Left lung (tissue), 14 donors: Measurements from ENCODE around the gene YPEL3. TPM values are rescaled to one million over a fixed set of nuclear protein-coding genes. Genes with fewer than 3 reads are reported as not detected.

Experiments used
- ATAC-seq: fragments of 200-7000 bp; cut with Tn5 transposase; one replicate; pipeline ENCODE4 v1.9.1; 2020; ENCODE audit warnings: moderate library complexity
- DNase-seq, 4 donors: peaks; one replicate each; pipeline ENCODE4 v3.0.0-alpha.2; 2013 to 2020
- H3K27ac ChIP-seq, 2 donors: fragments of 200-600 bp; sonication (generic) in 1 of 2; one replicate each; pipeline versions ENCODE4 v1.5.0 to v1.8.0; 2020 to 2021
- H3K27me3 ChIP-seq, 2 donors: fragments of 200-600 bp; sonication (generic) in 1 of 2; one replicate each; pipeline versions ENCODE4 v1.5.0 to v1.8.0; 2020 to 2021
- H3K36me3 ChIP-seq, 2 donors: fragments of 200-600 bp; sonication (generic) in 1 of 2; one replicate each; pipeline versions ENCODE4 v1.5.0 to v1.8.0; 2020 to 2021
- H3K4me1 ChIP-seq, 2 donors: fragments of 200-600 bp; one replicate each; pipeline ENCODE4 v1.8.0; 2021
- H3K4me3 ChIP-seq, 2 donors: fragments of 200-600 bp; sonication (generic) in 1 of 2; one replicate each; pipeline versions ENCODE4 v1.5.0 to v1.8.0; 2020 to 2021; ENCODE audit warnings: mild to moderate bottlenecking in 1 of 2
- H3K9me3 ChIP-seq, 2 donors: fragments of 200-600 bp; sonication (generic) in 1 of 2; one replicate each; pipeline versions ENCODE4 v1.5.0 to v1.8.0; 2020 to 2021
- intact Hi-C, 2 donors: fragments of 100-400 bp; cut with DNase I; formaldehyde crosslinking; loops; one replicate each; pipeline versions ENCODE4 v1.11.2 to v1.14.2; 2022
- long read RNA-seq, 12 donors: library from polyadenylated mRNA in 2 of 12; unstranded in 2 of 12; transcript quantifications; one replicate each; pipeline ENCODE4 v2.0.0 and lab custom pipeline, GENCODE V29; 2019 to 2026
- polyA plus RNA-seq, 6 donors: library from polyadenylated mRNA; unstranded; fragments of 120-200 nt; gene quantifications; one replicate each; pipeline ENCODE4 v1.2.1, GENCODE V29; 2013; ENCODE audit not compliant: insufficient read length in 6 of 6
- total RNA-seq, 2 donors: library from RNA; stranded (reverse); fragmentation: NEBNext Ultra II Directional; extraction: Animal tissue kit (Norgen Biotek cat#: 25700); gene quantifications; one replicate each; pipeline ENCODE4 v1.2.1, GENCODE V29; 2021
- TF ChIP-seq, protein P1 (sequence below), 2 donors: fragments of 200-600 bp; sonication (generic) in 1 of 2; IDR thresholded peaks; one replicate each; pipeline versions ENCODE4 v1.5.0 to v1.8.0; 2021; ENCODE audit warnings: antibody characterized with exemption in 2 of 2
- donor health status: DM: no; HTN: yes; CAD: no.
- donor health status: DM: no; HTN: no; CAD: no.

YPEL3 gene
- 10 to 100 TPM; 57.5 to 79.5 TPM for total RNA-seq
- 10 to 100 TPM; 48.8 to 69.3 (median 53.6) TPM for polyA plus RNA-seq
- long read RNA-seq, donor 1, transcript YPEL3-205 (5 exons, 575 nt), result minor isoform, 6 of 50 reads
- long read RNA-seq, donor 1, transcript YPEL3-201 (5 exons, 935 nt), result major isoform, 38 of 50 reads
- long read RNA-seq, donor 1, partial matches to known transcripts, result 0 of 50 reads
- long read RNA-seq, donor 1, other reads (novel, unspliced or antisense), result 0 of 50 reads
- long read RNA-seq, donor 2, transcript YPEL3-201 (5 exons, 935 nt), result major isoform, 12 of 21 reads
- long read RNA-seq, donor 2, transcript YPEL3-202 (4 exons, 1,588 nt), result minor isoform, 6 of 21 reads
- long read RNA-seq, donor 2, partial matches to known transcripts, result 0 of 21 reads
- long read RNA-seq, donor 2, other reads (novel, unspliced or antisense), result 0 of 21 reads
- long read RNA-seq, donor 3, transcript YPEL3-201 (5 exons, 935 nt), result major isoform, 22 of 29 reads
- long read RNA-seq, donor 3, transcript YPEL3-202 (4 exons, 1,588 nt), result minor isoform, 6 of 29 reads
- long read RNA-seq, donor 3, partial matches to known transcripts, result 0 of 29 reads
- long read RNA-seq, donor 3, other reads (novel, unspliced or antisense), result 0 of 29 reads
- long read RNA-seq, donor 4, partial matches to known transcripts, result 2 of 9 reads
- long read RNA-seq, donor 4, other reads (novel, unspliced or antisense), result 5 of 9 reads
- long read RNA-seq, donor 5, transcript YPEL3-201 (5 exons, 935 nt), result major isoform, 23 of 43 reads
- long read RNA-seq, donor 5, partial matches to known transcripts, result 10 of 43 reads
- long read RNA-seq, donor 5, other reads (novel, unspliced or antisense), result 0 of 43 reads
- long read RNA-seq, donor 6, transcript YPEL3-201 (5 exons, 935 nt), result major isoform, 21 of 32 reads
- long read RNA-seq, donor 6, transcript YPEL3-210 (5 exons, 371 nt), result minor isoform, 5 of 32 reads
- long read RNA-seq, donor 6, transcript YPEL3-202 (4 exons, 1,588 nt), result minor isoform, 5 of 32 reads
- long read RNA-seq, donor 6, partial matches to known transcripts, result 0 of 32 reads
- long read RNA-seq, donor 6, other reads (novel, unspliced or antisense), result 0 of 32 reads
- long read RNA-seq, donor 7, transcript YPEL3-201 (5 exons, 935 nt), result minor isoform, 6 of 15 reads
- long read RNA-seq, donor 7, transcript YPEL3-202 (4 exons, 1,588 nt), result major isoform, 7 of 15 reads
- long read RNA-seq, donor 7, partial matches to known transcripts, result 0 of 15 reads
- long read RNA-seq, donor 7, other reads (novel, unspliced or antisense), result 0 of 15 reads
- long read RNA-seq, donor 8, transcript YPEL3-201 (5 exons, 935 nt), result major isoform, 13 of 20 reads
- long read RNA-seq, donor 8, partial matches to known transcripts, result 0 of 20 reads
- long read RNA-seq, donor 8, other reads (novel, unspliced or antisense), result 0 of 20 reads
- long read RNA-seq, donor 9, result 0 reads
- long read RNA-seq, donor 10, transcript YPEL3-201 (5 exons, 935 nt), result minor isoform, 7 of 18 reads
- long read RNA-seq, donor 10, transcript YPEL3-210 (5 exons, 371 nt), result major isoform, 8 of 18 reads
- long read RNA-seq, donor 10, partial matches to known transcripts, result 1 of 18 reads
- long read RNA-seq, donor 10, other reads (novel, unspliced or antisense), result 1 of 18 reads
- long read RNA-seq, donor 11, result 0 reads
- long read RNA-seq, donor 12, transcript YPEL3-201 (5 exons, 935 nt), result major isoform, 25 of 29 reads
- long read RNA-seq, donor 12, partial matches to known transcripts, result 0 of 29 reads
- long read RNA-seq, donor 12, other reads (novel, unspliced or antisense), result 0 of 29 reads

DNA sequence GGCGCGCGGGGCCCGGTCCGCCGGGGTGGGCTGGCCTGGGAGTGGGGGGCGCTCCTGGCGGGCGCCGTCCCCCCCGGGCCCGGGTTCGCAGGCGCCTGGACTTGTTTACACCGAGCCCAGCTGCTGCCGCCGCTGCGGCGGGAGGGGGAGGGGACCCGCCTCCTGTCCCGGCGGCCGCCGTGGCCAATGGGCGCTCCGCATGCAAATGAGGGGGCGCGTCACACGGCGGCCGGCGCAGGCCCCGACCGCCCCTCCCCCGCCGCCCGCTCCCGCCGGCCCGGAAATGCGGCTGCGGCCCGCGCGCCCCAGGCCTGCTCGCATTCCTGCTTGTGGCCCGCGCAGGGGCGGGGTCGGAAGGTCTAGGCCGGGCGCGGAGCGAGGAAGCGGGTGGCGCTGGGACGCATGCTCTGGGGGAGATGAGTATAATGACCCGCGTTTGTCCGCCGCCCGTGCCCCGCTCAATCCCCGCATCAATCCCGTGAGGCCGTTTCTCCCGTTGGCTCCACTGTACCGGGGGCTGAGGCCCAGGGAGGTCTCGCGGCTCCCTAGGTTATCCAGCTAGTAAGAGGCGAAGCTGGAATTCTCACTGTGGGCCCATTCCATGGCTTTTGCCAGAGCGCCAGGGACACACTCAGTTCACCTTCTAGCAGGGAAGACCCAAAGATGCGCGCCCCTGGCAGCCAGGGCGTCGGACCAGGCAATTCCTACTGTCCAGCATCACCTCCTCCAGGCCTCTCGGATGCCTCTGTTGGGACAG is at the start of gene YPEL3:
YPEL3 (minus strand) TSS at position 109 of the 757 bp plus-strand sequence. CDS start 731 bp downstream, outside the sequence.
- H3K36me3 ChIP-seq, result peaks cover 0 to 14% of the 10 kb centered on the region in 2 donors
- peaks cover 22 to 49% of the 10 kb centered on the region in 2 donors for H3K4me1 ChIP-seq
- peak; percentile 77 to 98 (median 94) for DNase-seq
- H3K27me3 ChIP-seq, result no peaks in the 10 kb centered on the region
- intact Hi-C loops, result no loop called here
- peak within 1 kb of the TSS; percentile 63 to 73 for H3K4me3 ChIP-seq
- H3K9me3 ChIP-seq, result peaks cover 4 to 35% of the 10 kb centered on the region in 2 donors
- ATAC-seq, result peak; percentile 61
- peak within 1 kb of the TSS; percentile 90 to 98 for H3K27ac ChIP-seq
- TF ChIP-seq, protein P1, sequence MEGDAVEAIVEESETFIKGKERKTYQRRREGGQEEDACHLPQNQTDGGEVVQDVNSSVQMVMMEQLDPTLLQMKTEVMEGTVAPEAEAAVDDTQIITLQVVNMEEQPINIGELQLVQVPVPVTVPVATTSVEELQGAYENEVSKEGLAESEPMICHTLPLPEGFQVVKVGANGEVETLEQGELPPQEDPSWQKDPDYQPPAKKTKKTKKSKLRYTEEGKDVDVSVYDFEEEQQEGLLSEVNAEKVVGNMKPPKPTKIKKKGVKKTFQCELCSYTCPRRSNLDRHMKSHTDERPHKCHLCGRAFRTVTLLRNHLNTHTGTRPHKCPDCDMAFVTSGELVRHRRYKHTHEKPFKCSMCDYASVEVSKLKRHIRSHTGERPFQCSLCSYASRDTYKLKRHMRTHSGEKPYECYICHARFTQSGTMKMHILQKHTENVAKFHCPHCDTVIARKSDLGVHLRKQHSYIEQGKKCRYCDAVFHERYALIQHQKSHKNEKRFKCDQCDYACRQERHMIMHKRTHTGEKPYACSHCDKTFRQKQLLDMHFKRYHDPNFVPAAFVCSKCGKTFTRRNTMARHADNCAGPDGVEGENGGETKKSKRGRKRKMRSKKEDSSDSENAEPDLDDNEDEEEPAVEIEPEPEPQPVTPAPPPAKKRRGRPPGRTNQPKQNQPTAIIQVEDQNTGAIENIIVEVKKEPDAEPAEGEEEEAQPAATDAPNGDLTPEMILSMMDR (IDR thresholded peaks at IDR 0.05), result no peak

DNA sequence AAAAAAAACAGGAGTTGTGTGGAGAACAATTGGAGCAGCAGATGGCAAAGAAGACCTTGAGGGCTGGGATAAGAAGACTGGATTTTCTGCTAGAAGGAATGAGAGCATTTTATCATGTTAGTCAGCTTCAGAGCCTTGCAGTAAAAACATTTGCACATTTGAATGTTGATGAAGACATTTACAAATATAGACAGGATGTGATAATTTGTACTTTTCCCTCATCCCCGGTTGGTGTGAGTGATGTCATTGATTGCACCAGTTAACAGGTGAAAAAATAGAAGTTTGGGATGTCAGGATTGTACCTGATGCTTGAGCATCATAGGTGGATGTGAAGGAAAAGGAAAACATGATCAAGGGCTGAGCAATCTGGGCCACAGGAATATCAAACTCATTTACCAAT is 49.6 kb upstream of the YPEL3 start:
- ATAC-seq, result no peak
- intact Hi-C loops, result no loop called here
- Histone ChIP-seq H3K4me1 (peaks cover 0 to 27% of the 10 kb centered on the region in 2 donors), H3K27ac (no peak overlapping the region), H3K27me3 (no peaks in the 10 kb centered on the region), H3K4me3 (no peak overlapping the region), H3K9me3 (peaks cover 3 to 8% of the 10 kb centered on the region in 2 donors), H3K36me3 (no peaks in the 10 kb centered on the region)
- TF ChIP-seq, protein P1 (IDR thresholded peaks at IDR 0.05), result no peak
- DNase-seq, result no peak

DNA sequence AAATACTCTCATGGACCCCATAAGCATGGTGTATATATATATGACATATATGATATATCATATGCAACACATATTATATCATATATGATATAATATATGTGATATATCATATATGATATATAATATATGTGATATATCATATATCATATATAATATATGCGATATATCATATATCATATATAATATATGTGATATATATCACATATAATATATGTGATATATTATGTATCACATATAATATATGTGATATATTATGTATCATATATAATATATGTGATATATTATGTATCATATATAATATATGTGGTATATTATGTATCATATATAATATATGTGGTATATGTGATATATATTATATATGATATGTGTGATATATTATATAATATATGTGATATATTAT is 48.9 kb upstream of the YPEL3 start:
- no peak for DNase-seq
- no peaks in the 10 kb centered on the region for H3K27me3 ChIP-seq
- H3K4me1 ChIP-seq, result peaks cover 0 to 20% of the 10 kb centered on the region in 2 donors
- H3K27ac ChIP-seq, result no peak overlapping the region
- no peaks in the 10 kb centered on the region for H3K36me3 ChIP-seq
- no peak overlapping the region for H3K4me3 ChIP-seq
- intact Hi-C loops, result no loop called here
- TF ChIP-seq, protein P1 (IDR thresholded peaks at IDR 0.05), result no peak
- peaks cover 3 to 8% of the 10 kb centered on the region in 2 donors for H3K9me3 ChIP-seq
- ATAC-seq, result no peak

DNA sequence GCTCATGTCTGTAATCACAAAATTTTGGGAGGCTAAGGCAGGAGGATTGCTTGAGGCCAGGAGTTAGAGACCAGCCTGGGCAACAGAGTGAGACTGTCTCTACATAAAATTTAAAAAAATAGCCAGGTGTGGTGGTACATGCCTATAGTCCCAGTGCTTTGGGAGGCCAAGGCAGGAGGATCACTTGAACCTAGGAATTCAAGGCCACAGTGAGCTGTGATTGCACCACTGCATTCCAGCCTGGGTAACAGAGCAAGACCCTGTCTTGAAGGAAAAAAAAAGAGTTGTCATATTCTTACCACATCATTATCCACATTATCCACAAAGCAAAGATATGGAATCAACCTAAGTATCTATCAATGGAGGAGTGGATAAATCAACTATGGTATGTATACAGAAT is 48.0 kb upstream of the YPEL3 start:
- DNase-seq (no peak), ATAC-seq (no peak)
- Histone ChIP-seq H3K4me3 (no peak overlapping the region), H3K27ac (no peak overlapping the region), H3K27me3 (no peaks in the 10 kb centered on the region), H3K9me3 (peaks cover under 1 to 3% of the 10 kb centered on the region in 2 donors), H3K4me1 (peaks cover 0 to 20% of the 10 kb centered on the region in 2 donors), H3K36me3 (no peaks in the 10 kb centered on the region)
- TF ChIP-seq, protein P1 (IDR thresholded peaks at IDR 0.05), result no peak
- intact Hi-C loops, result no loop called here
